K562 (cell line): ENCODE results near the gene CTCF. TPM values are rescaled to one million over a fixed set of nuclear protein-coding genes. Genes with fewer than 3 reads are reported as not detected.

Experiments
- ATAC-seq: fragments of 200-7000 bp; cut with Tn5 transposase; 3 replicates; pipeline ENCODE4 v1.9.1; 2020; ENCODE audit warnings: moderate library complexity
- BruUV-seq: library from RNA; stranded (reverse); fragments of 400-500 nt; replicated peaks from 2 replicates; lab custom pipeline; 2021; lab: Mats Ljungman, UMichigan
- CTCF ChIA-PET: fragments of 300-600 bp; formaldehyde crosslinking; extraction: SDS; loops from one replicate; lab custom pipeline; 2021; ENCODE audit warnings: low intra/inter-chr PET ratio; lab: Yijun Ruan, JAX
- POLR2A ChIA-PET: fragments of 300-600, 350-650 bp; sonication (Branson Sonifier 250); formaldehyde crosslinking; extraction: SDS; loops from one replicate; lab custom pipeline; 2021; ENCODE audit warnings: antibody characterized with exemption, inconsistent platforms; lab: Yijun Ruan, JAX
- DNase-seq, 4 experiments: peaks; one replicate each; pipeline versions ENCODE4 v3.0.0 to v3.0.0-alpha.2; 2011 to 2018; ENCODE audit warnings: low spot score in 3 of 4, mixed read lengths in 3 of 4; ENCODE audit errors: extremely low read depth in 1 of 4
- FAIRE-seq: peaks from 2 replicates; lab custom pipeline; 2011; peaks lifted over from hg19 to GRCh38; lab: Jason Lieb, UNC
- H2AFZ ChIP-seq: 2 replicates; pipeline ENCODE4 v1.6.0; 2011; ENCODE audit warnings: low read depth, low read length, control low read depth, inconsistent platforms
- H3K27ac ChIP-seq: fragments of 200-600 bp; 3 replicates; pipeline ENCODE4 v1.8.0; 2011; ENCODE audit warnings: low read depth, mild to moderate bottlenecking, control low read depth, inconsistent platforms, low read length, moderate library complexity, mixed read lengths; ENCODE audit errors: extremely low read depth
- H3K27me3 ChIP-seq, 2 experiments: fragments of 300-600 bp in 1 of 2; 2 replicates in 1 of 2; 3 replicates in 1 of 2; pipeline versions ENCODE4 v1.6.0 to v1.8.0; 2011; ENCODE audit warnings: inconsistent platforms in 2 of 2, low read length in 2 of 2, mild to moderate bottlenecking in 1 of 2, mixed read lengths in 1 of 2, moderate library complexity in 1 of 2; ENCODE audit not compliant: control insufficient read depth in 2 of 2, insufficient read depth in 2 of 2
- H3K36me3 ChIP-seq: fragments of 300-600 bp; 3 replicates; pipeline ENCODE4 v1.8.0; 2011; ENCODE audit warnings: mild to moderate bottlenecking, low read length, inconsistent platforms; ENCODE audit not compliant: control insufficient read depth, insufficient read depth
- H3K4me1 ChIP-seq, 2 experiments: fragments of 200-600 bp in 1 of 2; replicated peaks in 1 of 2; 2 replicates in 1 of 2; 3 replicates in 1 of 2; pipeline versions ENCODE4 v1.5.1 to v1.8.0; 2011; ENCODE audit warnings: inconsistent platforms in 2 of 2, low read length in 2 of 2, mild to moderate bottlenecking in 1 of 2, mixed read lengths in 1 of 2, moderate library complexity in 1 of 2; ENCODE audit not compliant: control insufficient read depth in 2 of 2, insufficient read depth in 2 of 2
- H3K4me2 ChIP-seq: 2 replicates; pipeline ENCODE4 v1.6.1; 2011; ENCODE audit warnings: low read length, control low read depth, inconsistent platforms, mixed read lengths; ENCODE audit not compliant: insufficient read depth
- H3K4me3 ChIP-seq: fragments of 200-600 bp; sonication (generic), shearing (Covaris generic); 2 replicates; pipeline ENCODE4 v1.5.1; 2016; ENCODE audit warnings: control low read depth, inconsistent platforms
- H3K79me2 ChIP-seq: fragments of 200-600 bp; 3 replicates; pipeline ENCODE4 v1.8.0; 2011; ENCODE audit warnings: low read length, inconsistent platforms; ENCODE audit not compliant: control insufficient read depth, insufficient read depth
- H3K9ac ChIP-seq, 2 experiments: 2 replicates each; pipeline versions ENCODE4 v1.6.0 to v1.6.1; 2011; ENCODE audit warnings: low read depth in 2 of 2, low read length in 2 of 2, control low read depth in 1 of 2, inconsistent platforms in 1 of 2, mild to moderate bottlenecking in 1 of 2, mixed read lengths in 1 of 2; ENCODE audit not compliant: insufficient read depth in 1 of 2
- H3K9me1 ChIP-seq: one replicate; pipeline ENCODE4 v1.6.0; 2011; ENCODE audit warnings: inconsistent platforms, mild to moderate bottlenecking, low read length, moderate library complexity; ENCODE audit not compliant: control insufficient read depth, insufficient read depth
- H3K9me3 ChIP-seq: replicated peaks from 2 replicates; pipeline ENCODE4 v1.5.1; 2011; ENCODE audit warnings: low read depth, low read length, inconsistent platforms; ENCODE audit not compliant: control insufficient read depth, insufficient read depth
- H4K20me1 ChIP-seq: replicated peaks from 2 replicates; pipeline ENCODE4 v1.6.1; 2011; ENCODE audit warnings: low read length, inconsistent platforms, mixed read lengths; ENCODE audit not compliant: control insufficient read depth, insufficient read depth
- CHCHD3 ChIP-seq: fragments of 250-450 bp; sonication (Bioruptor Pico); IDR thresholded peaks from 2 replicates; pipeline ENCODE4 v2.1.2; 2022; ENCODE audit warnings: mild to moderate bottlenecking
- MEF2D ChIP-seq: conservative IDR thresholded peaks from 2 replicates; pipeline ENCODE4 v1.6.1; 2016; ENCODE audit warnings: low read depth, missing genetic modification characterization, missing compliant biosample characterization
- NFE2 ChIP-seq: IDR thresholded peaks from 2 replicates; pipeline ENCODE4 v1.6.1; 2014; ENCODE audit warnings: antibody characterized with exemption, low read depth
- ZBTB12 ChIP-seq: fragments of 250-450 bp; sonication (Bioruptor Pico); IDR thresholded peaks from 2 replicates; pipeline ENCODE4 v1.4.0; 2020
- ZBTB43 ChIP-seq: sonication (generic); formaldehyde crosslinking; IDR thresholded peaks from 2 replicates; pipeline ENCODE4 v1.8.0; 2023; ENCODE audit warnings: mild to moderate bottlenecking, missing genetic modification reagents
- WGBS: fragments of 100-300 bp; shearing (Covaris generic); methylation state at CpG from one replicate; pipeline ENCODE4 v1.1.6; 2016; ENCODE audit warnings: low coverage, mixed read lengths; ENCODE audit not compliant: insufficient coverage; ENCODE audit errors: missing lambda C conversion rate; 5-methylcytosine and 5-hydroxymethylcytosine counted together
- in situ Hi-C: fragments of 300-500 bp; cut with MboI; formaldehyde crosslinking; loops from 4 replicates; pipeline ENCODE4 v1.15.0; 2018; ENCODE audit warnings: inconsistent platforms, mixed read lengths
- intact Hi-C: fragments of 100-400 bp; cut with micrococcal nuclease; formaldehyde crosslinking; loops from 2 replicates; pipeline ENCODE4 v1.14.2; 2022
- polyA plus RNA-seq, 8 experiments: library from polyadenylated mRNA; depleted of rRNA in 4 of 8; stranded (reverse) in 5 of 8; unstranded in 3 of 8; fragments of >200 nt; fragmentation: Nextera tagmentation in 2 of 8; fragmentation: Illumina TruSeq in 1 of 8; extraction: Ambion mirVana in 2 of 8; extraction: Trizol in 1 of 8; gene quantifications; 2 replicates each; pipeline versions ENCODE4 v1.2.1 to v1.2.3, GENCODE V29; 2011 to 2014; ENCODE audit warnings: inconsistent platforms in 1 of 8, missing spikeins in 1 of 8
- total RNA-seq, 7 experiments: library from RNA; depleted of rRNA in 6 of 7; stranded (reverse); fragments of >200 nt in 6 of 7; fragmentation: Illumina TruSeq in 2 of 7; extraction: Trizol in 2 of 7; gene quantifications; 2 replicates each; pipeline versions ENCODE4 v1.2.1 to v1.2.3, GENCODE V29; 2011 to 2021; ENCODE audit warnings: low replicate concordance in 1 of 7

The CTCF gene
- total and polyA plus RNA-seq, 9 of the 15 experiments (the other 6 are each of a cell fraction or from before 2014, with no cell fraction given), result 7.8 to 49.2 (median 33.9) TPM

DNA sequence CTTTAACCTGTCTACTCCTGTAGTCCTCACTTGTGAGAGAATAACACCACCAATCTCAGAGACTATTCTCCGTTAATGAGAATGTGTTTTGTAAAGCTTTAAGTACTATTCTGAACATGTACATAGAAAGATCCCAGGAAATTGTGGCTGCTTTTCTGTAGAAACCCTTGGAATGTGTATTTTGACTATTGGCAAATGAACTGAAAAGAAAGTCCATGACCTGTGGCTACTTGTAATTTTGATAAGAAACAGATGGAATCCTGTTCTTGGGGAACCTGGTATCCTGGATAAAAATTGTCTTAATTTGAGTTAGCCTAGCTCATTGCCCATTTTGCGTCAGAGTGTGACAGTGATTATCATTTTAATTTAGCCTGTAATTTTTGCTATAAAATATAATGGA lies 9.1 kb downstream of the CTCF start (continued):
- no peak for TF ChIP-seq CHCHD3 (CRISPR knock-in tag)
- TF ChIP-seq ZBTB43 (CRISPR knock-in tag), result no peak

- Histone ChIP-seq H3K9me1 (no peaks in the 10 kb centered on the region), H4K20me1 (no peaks in the 10 kb centered on the region), H3K4me3 (no peak overlapping the region), H3K27ac (no peak overlapping the region), H3K79me2 (peaks cover 70% of the 10 kb centered on the region), H3K36me3 (peaks cover 40% of the 10 kb centered on the region), H3K27me3 (no peaks in the 10 kb centered on the region), H2AFZ (no peak overlapping the region), H3K9ac (no peak overlapping the region), H3K4me2 (no peak overlapping the region), H3K4me1 (no peaks in the 10 kb centered on the region; a peak in 1 of 5 replicates), H3K9me3 (no peaks in the 10 kb centered on the region)
- 91% methylated on average over 4 of the region's 4 CpGs for WGBS
- no peak for ATAC-seq
- no peak for TF ChIP-seq MEF2D (tag)
- no peak for TF ChIP-seq NFE2
- no peak for TF ChIP-seq ZBTB12 (CRISPR knock-in tag)
- no peak for FAIRE-seq
- DNase-seq, result no peak
- POLR2A ChIA-PET, result interaction anchor here (1.2 to 1.9 kb wide), 3 partner anchors 8 to 12 kb away, joined by 3 to 9 read pairs (median 6); partner anchors contain the start of gene CTCF
- no TSS peak for BruUV-seq
- in situ Hi-C loops, result no loop called here
- intact Hi-C loops, result no loop called here
- CTCF ChIA-PET, result no interaction called here
Observed at GRCh38 chr16:67571981-67572431, 9.7 kb downstream of the CTCF start.
